AG20443 (cell line): ENCODE measurements around the gene KDM2B.
"Not testable (repeated sequence)": the region's sequence is repeated elsewhere in the genome, so short reads cannot be mapped to it uniquely, and the experiment has no call there.

Experiments
- DNase-seq: peaks from one replicate; pipeline ENCODE4 v3.0.0; 2012; ENCODE audit warnings: low spot score, mixed read lengths

KDM2B gene

DNA sequence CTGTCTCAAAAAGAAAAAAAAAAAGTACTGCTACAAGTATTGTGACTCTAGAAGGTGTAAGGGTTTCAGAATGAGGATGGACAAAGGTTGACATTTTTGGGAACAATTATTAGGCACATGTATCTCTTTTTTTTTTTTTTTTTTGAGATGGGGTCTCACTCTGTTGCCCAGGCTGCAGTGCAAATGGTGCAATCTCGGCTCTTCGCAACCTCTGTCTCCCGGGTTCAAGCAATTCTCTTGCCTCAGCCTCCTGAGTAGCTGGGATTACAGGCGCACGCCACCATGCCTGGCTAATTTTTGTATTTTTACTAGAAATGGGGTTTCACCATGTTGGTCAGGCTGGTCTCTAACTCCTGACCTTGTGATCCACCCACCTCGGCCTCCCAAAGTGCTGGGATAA lies 195.9 kb downstream of the KDM2B start:
- DNase-seq, result not testable (repeated sequence)

DNA sequence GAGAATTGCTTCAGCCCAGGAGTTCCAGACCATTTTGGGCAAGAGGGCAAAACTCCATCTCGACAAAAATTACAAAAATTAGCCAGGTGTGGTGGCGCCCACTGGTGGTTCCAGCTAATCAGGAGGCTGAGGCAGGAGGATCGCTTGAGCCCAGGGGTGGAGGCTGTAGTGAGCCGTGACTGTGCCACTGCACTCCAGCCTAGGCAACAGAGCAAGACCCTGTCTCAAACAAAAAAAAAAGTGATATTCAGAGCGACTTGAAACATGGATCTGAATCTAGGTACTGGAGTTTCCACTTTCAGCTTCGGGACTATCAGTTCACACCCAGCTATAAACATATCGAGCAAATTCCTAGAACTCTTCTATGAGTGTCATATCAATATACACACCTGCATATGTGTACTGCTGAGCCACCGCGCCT lies 197.2 kb downstream of the KDM2B start:
- DNase-seq, result no peak

DNA sequence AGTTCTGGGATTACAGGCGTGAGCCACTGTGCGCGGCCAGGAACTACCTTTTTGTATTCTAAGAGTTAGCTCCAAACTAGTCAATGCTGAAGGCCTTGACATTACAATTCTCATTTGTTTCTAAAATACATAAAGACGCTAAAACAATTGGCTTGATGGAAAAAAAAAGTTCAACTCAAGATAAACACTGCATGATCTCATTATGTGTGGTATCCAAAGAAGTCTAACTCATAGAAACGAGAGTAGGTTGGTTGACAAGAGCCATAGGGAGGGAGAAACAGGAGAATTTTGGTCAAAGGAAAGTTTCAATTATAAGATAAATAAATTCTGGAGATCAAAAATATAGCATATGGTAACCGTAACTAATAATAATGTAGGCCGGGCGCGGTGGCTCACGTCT lies 200.9 kb downstream of the KDM2B start:
- no peak for DNase-seq
